Omental fat pad (tissue), 4 donors: ENCODE results near the gene P2RX1. TPM values are rescaled to one million over a fixed set of nuclear protein-coding genes. Genes with fewer than 3 reads are reported as not detected.

Experiments used
- ATAC-seq: fragments of 150-250 bp; one replicate; pipeline ENCODE4 v1.9.1; 2016; ENCODE audit warnings: mild to moderate bottlenecking, moderate library complexity; ENCODE audit not compliant: low FRiP score
- DNase-seq: peaks from one replicate; pipeline ENCODE4 v3.0.0-alpha.2; 2019; ENCODE audit warnings: low spot score
- total RNA-seq, 4 donors: library from RNA; depleted of rRNA; stranded (reverse); fragments of >200 nt; gene quantifications; one replicate each; pipeline ENCODE4 v1.1.0, GENCODE V29; 2016
- TF ChIP-seq, protein P1 (sequence below), 3 donors: fragments of 450-650 bp; IDR thresholded peaks; one replicate each; pipeline ENCODE4 v1.5.1; 2016 to 2017; ENCODE audit warnings: antibody characterized with exemption in 3 of 3, mild to moderate bottlenecking in 3 of 3, moderate library complexity in 2 of 3

Gene P2RX1
- total RNA-seq, 4 donors from 2014 or later = 1.1 to 4.7 (median 2.7) TPM

DNA sequence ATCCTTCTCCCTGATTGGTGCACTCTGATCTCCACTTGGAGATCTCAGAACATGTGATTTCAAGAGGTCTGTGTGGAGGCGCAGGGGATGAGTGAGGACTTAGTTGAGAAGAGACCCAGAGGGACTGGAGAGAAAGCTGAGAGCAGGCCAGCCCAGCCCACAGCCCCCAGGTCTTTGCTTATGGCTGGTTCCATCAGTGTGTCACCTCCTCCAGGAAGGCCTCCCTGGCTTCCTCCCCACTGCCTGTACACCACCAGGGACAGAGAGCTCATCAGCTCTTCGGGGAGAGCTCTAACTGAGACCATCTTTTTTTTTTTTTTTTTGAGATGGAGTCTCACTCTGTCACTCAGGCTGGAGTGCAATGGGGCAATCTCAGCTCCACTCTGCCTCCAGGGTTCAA is 3.4 kb downstream of the P2RX1 start:
- DNase-seq = no peak
- TF ChIP-seq, protein P1, sequence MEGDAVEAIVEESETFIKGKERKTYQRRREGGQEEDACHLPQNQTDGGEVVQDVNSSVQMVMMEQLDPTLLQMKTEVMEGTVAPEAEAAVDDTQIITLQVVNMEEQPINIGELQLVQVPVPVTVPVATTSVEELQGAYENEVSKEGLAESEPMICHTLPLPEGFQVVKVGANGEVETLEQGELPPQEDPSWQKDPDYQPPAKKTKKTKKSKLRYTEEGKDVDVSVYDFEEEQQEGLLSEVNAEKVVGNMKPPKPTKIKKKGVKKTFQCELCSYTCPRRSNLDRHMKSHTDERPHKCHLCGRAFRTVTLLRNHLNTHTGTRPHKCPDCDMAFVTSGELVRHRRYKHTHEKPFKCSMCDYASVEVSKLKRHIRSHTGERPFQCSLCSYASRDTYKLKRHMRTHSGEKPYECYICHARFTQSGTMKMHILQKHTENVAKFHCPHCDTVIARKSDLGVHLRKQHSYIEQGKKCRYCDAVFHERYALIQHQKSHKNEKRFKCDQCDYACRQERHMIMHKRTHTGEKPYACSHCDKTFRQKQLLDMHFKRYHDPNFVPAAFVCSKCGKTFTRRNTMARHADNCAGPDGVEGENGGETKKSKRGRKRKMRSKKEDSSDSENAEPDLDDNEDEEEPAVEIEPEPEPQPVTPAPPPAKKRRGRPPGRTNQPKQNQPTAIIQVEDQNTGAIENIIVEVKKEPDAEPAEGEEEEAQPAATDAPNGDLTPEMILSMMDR (IDR thresholded peaks at IDR 0.05) = no peak
- no peak for ATAC-seq

DNA sequence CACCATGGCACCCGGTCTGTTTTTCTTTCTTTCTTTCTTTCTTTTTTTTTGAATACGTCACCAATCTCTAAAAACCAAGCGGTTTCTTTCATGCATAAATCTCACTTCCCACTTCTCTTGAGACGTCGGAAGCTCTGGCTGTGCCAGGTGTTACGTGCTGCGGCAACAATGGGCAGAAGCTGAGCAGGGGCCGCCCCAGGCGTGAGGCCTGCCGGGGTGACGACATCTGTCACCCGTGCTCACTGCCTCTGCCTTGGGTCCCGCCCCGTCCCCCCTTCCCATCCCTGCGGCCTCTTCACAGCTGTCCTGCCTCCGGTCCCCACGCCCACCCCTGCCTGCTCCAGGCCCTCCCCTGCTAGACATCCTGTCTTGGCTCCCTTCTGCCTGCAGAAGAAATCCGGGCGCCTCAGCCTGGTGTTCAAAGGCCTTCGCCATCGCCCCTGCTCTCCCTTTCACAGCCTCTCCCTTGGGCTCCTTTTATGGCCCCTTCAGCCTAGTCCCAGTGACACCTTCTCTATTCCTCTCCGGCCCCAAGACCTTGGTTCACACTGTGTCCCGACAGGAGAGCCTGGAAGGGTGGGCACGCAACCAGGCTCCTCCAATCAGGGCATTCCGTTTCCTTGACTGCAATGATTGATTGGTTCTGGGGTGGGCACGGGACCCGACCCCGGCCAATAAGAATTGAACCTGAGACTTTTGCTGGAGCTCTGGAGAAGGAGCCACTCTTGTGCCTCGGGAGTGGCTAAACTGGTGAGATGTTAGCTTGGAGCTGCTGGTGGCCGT is 4.8 kb downstream of the P2RX1 start:
- ATAC-seq (no peak), DNase-seq (no peak)
- TF ChIP-seq, protein P1 (IDR thresholded peaks at IDR 0.05) = no peak

DNA sequence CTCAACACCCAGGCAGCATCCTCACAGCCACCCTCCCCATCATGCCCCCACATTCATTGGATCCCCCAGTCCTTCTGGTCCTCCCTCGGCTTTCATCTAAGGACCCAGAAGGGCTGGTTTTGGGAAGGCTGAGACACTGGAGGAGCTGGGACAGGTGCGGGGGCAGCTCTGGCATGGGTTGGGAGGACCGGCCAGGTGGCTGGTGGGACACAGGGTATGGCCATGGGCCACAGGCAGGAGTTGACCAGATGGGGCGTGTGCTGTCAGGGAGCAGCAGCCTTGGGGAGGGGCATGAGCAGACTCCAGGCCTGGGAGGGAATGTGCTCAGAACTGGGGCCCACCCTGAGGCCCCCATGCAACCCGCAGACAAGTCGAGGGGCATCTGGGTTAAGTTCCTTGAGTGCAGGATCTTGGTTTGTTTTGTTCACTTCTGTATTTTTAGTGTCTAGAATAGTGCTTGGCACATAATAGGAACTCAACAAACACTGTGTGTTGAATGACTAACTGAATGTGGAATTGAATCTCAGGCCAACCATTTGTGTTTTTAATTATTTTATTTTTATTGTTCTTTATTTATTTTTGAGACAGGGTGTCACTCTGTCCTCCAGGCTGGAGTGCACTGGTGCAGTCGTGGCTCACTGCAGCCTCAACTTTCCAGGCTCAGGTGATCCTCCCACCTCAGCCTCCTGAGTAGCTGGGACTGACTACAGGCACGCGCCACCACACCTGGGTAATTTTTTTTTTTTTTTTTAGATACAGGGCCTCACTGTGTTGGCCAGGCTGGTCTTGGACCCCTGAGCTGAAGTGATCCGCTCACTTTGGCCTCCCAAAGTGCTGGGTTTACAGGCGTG is 5.6 kb downstream of the P2RX1 start:
- TF ChIP-seq, protein P1 (IDR thresholded peaks at IDR 0.05) = no peak
- DNase-seq = no peak
- no peak for ATAC-seq

DNA sequence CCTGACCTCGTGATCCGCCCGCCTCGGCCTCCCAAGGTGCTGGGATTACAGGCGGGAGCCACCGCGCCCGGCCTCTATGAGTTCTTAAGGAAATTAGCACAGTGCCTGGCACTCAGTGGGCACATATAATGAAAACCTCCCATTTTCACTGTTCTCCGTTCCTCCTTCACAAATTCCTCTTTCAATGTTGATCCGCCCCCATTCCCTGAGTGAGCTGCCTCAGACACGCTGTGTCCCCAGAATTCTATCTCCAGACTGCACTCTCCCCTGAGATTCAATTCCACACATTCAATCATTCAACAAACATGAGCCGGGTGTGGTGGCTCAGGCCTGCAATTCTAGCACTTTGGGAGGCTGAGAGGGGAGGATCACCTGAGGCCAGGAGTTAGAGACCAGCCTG is 7.0 kb downstream of the P2RX1 start:
- TF ChIP-seq, protein P1 (IDR thresholded peaks at IDR 0.05) = no peak
- DNase-seq (no peak), ATAC-seq (no peak)

DNA sequence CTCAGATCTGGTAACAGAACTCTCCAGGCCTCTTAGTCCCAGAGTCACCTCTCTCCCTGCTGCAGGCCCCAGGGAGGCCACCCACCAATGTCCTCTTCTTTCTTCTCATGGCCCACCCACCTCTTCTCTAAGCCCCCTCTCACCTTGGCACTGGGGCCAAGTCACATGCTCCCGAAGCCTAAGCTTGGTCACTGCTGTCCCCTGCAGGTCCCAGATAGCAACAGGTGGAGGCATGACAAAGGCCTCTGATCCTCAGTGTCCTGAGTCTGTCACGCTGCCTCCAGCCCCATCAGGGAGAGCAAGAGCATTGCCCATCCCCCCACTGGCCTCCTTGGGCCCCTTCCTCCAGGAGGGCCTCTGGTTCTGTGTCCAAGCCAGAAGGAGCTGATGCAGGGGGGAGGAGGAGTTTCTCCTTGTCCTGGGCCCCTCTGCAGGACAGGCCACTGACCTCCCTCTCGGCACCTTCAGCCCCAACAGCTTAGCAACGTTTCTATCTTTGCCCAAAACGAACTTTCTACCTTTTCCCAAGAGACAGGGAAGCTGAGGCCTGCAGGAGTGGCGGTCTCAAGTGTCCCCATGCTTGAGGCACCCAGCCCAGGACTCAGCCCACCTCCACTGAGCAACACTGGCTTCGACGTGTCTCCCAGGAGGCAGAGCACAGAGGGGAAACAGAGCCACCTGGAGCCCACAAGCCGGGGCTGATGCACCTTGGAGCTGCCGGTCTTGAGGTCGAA is 8.6 kb downstream of the P2RX1 start:
- TF ChIP-seq, protein P1 (IDR thresholded peaks at IDR 0.05) = no peak
- no peak for DNase-seq
- ATAC-seq = no peak

DNA sequence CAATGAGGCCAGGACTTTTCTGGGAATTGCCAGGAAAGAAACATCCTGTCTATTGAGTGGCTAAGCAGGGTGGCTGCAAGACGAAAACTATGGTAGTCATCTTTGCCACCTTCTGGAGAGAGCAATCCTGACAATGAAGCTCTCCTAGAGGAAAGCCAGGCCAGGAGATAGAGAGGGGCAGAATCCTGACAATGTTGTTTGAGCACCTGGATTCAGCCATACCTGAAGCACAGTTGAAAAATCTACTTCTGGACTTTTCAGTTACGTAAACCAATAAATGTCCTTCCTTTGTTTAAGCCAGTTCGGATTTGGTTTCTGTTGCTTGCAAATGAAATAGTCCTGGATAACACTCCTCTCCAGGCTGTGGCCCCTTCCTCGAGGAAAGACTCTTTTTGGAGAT is 9.4 kb downstream of the P2RX1 start:
- no peak for DNase-seq
- no peak for ATAC-seq
- TF ChIP-seq, protein P1 (IDR thresholded peaks at IDR 0.05) = no peak
